Progenitor cell of endocrine pancreas (in vitro differentiated cells): ENCODE results near the gene DNAH1. TPM values are rescaled to one million over a fixed set of nuclear protein-coding genes. Genes with fewer than 3 reads are reported as not detected.

ENCODE experiments used
- DNase-seq: peaks from one replicate; pipeline ENCODE4 v3.0.0; 2021; ENCODE audit warnings: low spot score; ENCODE audit not compliant: unreplicated experiment
- H3K27ac Mint-ChIP-seq: 2 replicates; pipeline ENCODE4 v1.8.0; 2021; ENCODE audit warnings: mild to moderate bottlenecking, moderate library complexity, mixed read lengths
- H3K27me3 Mint-ChIP-seq: 2 replicates; pipeline ENCODE4 v1.8.0; 2021; ENCODE audit warnings: mixed read lengths
- H3K36me3 Mint-ChIP-seq: 2 replicates; pipeline ENCODE4 v1.8.0; 2022; ENCODE audit warnings: mixed read lengths; ENCODE audit not compliant: insufficient read depth
- H3K4me1 Mint-ChIP-seq: 2 replicates; pipeline ENCODE4 v1.8.0; 2021; ENCODE audit warnings: low read depth, mixed read lengths
- H3K4me3 Mint-ChIP-seq: 2 replicates; pipeline ENCODE4 v1.8.0; 2021; ENCODE audit warnings: low read depth, mild to moderate bottlenecking, moderate library complexity, mixed read lengths
- H3K9me3 Mint-ChIP-seq: 2 replicates; pipeline ENCODE4 v1.8.0; 2021; ENCODE audit warnings: low read depth, mixed read lengths
- CTCF ChIP-seq: fragments of 200-600 bp; sonication (generic); IDR thresholded peaks from one replicate; pipeline ENCODE4 v1.5.0; 2021; ENCODE audit warnings: antibody characterized with exemption, mild to moderate bottlenecking; ENCODE audit not compliant: unreplicated experiment
- total RNA-seq: library from RNA; stranded (reverse); gene quantifications from 2 replicates; pipeline ENCODE4 v1.2.1, GENCODE V29; 2021

The DNAH1 gene
- total RNA-seq, 1 donor from 2014 or later: 14.0 TPM

- Mint-ChIP-seq H3K4me3 (no peak overlapping the region), H3K4me1 (peaks cover 3% of the 10 kb centered on the region), H3K36me3 (no peaks in the 10 kb centered on the region), H3K27ac (no peak overlapping the region), H3K27me3 (peaks cover 6% of the 10 kb centered on the region), H3K9me3 (no peaks in the 10 kb centered on the region)
- no peak for TF ChIP-seq CTCF
- no peak for DNase-seq
Measured at GRCh38 chr3:52383446-52383845, 67.3 kb downstream of the DNAH1 start.

GRCh38 chr3:52384019-52384761 is 68.1 kb downstream of the DNAH1 start:
- Mint-ChIP-seq H3K4me1 (peaks cover 3% of the 10 kb centered on the region), H3K27ac (no peak overlapping the region), H3K36me3 (peaks cover 1% of the 10 kb centered on the region), H3K27me3 (peaks cover 4% of the 10 kb centered on the region), H3K9me3 (no peaks in the 10 kb centered on the region), H3K4me3 (no peak overlapping the region)
- TF ChIP-seq CTCF: no peak
- DNase-seq: no peak

GRCh38 chr3:52385157-52385556 is 69.0 kb downstream of the DNAH1 start:
- DNase-seq: peak; percentile 42
- Mint-ChIP-seq H3K4me1 (peaks cover 3% of the 10 kb centered on the region), H3K27ac (peak overlapping the region; percentile 69), H3K4me3 (no peak overlapping the region), H3K27me3 (peaks cover 3% of the 10 kb centered on the region), H3K9me3 (no peaks in the 10 kb centered on the region), H3K36me3 (peaks cover 1% of the 10 kb centered on the region)
- TF ChIP-seq CTCF: peak; percentile 70

- no peak for TF ChIP-seq CTCF
- Mint-ChIP-seq H3K27ac (no peak overlapping the region), H3K9me3 (no peaks in the 10 kb centered on the region), H3K4me3 (no peak overlapping the region), H3K4me1 (peaks cover 3% of the 10 kb centered on the region), H3K36me3 (peaks cover 1% of the 10 kb centered on the region), H3K27me3 (no peaks in the 10 kb centered on the region)
- no peak for DNase-seq
Measured at GRCh38 chr3:52387481-52387880, 71.4 kb downstream of the DNAH1 start.

- Mint-ChIP-seq H3K4me1 (peaks cover 3% of the 10 kb centered on the region), H3K4me3 (no peak overlapping the region), H3K27me3 (no peaks in the 10 kb centered on the region), H3K36me3 (peaks cover 1% of the 10 kb centered on the region), H3K27ac (no peak overlapping the region), H3K9me3 (no peaks in the 10 kb centered on the region)
- DNase-seq: no peak
- TF ChIP-seq CTCF: no peak
Measured at GRCh38 chr3:52388348-52388821, 72.3 kb downstream of the DNAH1 start.
